ENCODE measurements around the gene ERF.

Gene ERF

DNA sequence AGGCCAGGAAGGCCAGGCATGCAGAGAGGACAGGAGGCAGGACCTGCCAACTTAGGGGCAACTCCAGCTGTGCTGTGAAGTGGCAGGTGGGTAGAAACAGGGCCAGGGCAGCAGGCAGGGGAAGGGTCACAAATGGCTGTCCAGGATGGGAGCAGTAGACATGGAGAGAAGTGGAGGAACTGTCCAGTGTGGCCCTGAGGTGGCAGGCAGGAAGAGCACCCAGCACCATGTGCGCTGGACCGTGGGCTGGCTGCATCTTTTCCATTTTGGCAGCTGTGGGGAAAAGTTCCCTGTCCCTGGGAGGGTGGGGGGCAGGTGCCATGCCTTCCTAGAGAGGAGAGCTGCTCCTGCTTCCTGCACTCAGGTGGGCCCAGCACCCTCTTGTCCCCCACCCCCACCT is 51.2 kb downstream of the ERF start:
- Mint-ChIP-seq H3K27ac (peak overlapping the region; percentile 40), H3K36me3 (peaks cover 82% of the 10 kb centered on the region), H3K9me3 (no peaks in the 10 kb centered on the region), H3K4me3 (no peak overlapping the region), H3K4me1 (peaks cover 83% of the 10 kb centered on the region), H3K27me3 (no peaks in the 10 kb centered on the region)
- DNase-seq: no peak
- CTCF ChIA-PET: no interaction called here

- Mint-ChIP-seq H3K36me3 (peaks cover 77% of the 10 kb centered on the region), H3K4me3 (peak overlapping the region; percentile 70), H3K9me3 (no peaks in the 10 kb centered on the region), H3K27me3 (no peaks in the 10 kb centered on the region), H3K4me1 (peaks cover 83% of the 10 kb centered on the region), H3K27ac (peak overlapping the region; percentile 95)
- no peak for DNase-seq
- CTCF ChIA-PET: interaction anchor here (1.3 to 1.7 kb wide), 3 partner anchors 14 to 18 kb away, joined by 3 to 8 read pairs (median 5); no protein-coding TSS in a partner anchor
Measured at GRCh38 chr19:42202290-42202880, 52.5 kb downstream of the ERF start.

DNA sequence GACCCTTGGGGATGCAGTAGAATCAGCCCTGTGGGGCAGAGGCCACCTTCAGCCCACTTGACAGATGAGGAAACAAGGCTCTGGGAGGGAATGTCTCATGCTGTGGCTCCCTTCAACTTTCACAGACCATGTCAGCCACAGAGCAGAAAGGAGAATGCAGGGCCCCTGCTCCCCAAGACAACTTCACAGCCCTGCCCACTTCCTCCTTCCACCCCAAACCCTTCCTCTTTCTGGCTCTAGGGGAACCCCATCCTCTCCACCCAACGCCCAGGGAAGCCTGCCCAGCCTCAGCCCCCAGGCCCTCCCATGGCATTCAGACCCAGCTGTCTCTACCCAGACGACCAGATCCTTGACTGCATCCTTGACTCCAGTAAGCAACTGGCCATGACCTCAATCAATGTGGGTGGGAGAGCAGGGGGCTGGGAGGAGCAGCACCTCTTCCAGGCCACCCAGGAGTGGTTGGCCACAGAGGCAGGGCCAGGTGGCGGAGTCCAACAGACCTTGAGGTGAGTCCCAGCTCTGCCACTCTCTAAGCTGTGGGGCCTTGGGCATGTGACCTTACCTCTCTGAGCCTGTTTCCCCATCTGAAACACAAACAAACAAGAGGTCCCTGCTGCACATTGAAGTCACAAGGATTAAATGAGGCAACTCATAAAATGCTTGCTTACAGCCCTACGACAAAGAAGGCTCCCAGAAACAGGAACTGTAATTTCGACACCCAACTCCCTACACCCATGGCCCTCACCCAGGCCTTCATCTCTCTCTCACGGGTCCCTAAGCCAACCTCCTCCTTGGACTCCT is 53.2 kb downstream of the ERF start:
- Mint-ChIP-seq H3K4me3 (peak overlapping the region; percentile 70), H3K36me3 (peaks cover 75% of the 10 kb centered on the region), H3K4me1 (peaks cover 86% of the 10 kb centered on the region), H3K27ac (peak overlapping the region; percentile 95), H3K27me3 (no peaks in the 10 kb centered on the region), H3K9me3 (no peaks in the 10 kb centered on the region)
- peak; percentile 70 for DNase-seq
- CTCF ChIA-PET: interaction anchor here (1.3 to 1.7 kb wide), 5 partner anchors 14 to 93 kb away, joined by 3 to 8 read pairs (median 4); no protein-coding TSS in a partner anchor

GRCh38 chr19:42200116-42200715 is 54.7 kb downstream of the ERF start:
- no peak for DNase-seq
- peak overlapping the region; percentile 70 for H3K4me3 Mint-ChIP-seq
- peaks cover 90% of the 10 kb centered on the region for H3K4me1 Mint-ChIP-seq
- no peaks in the 10 kb centered on the region for H3K9me3 Mint-ChIP-seq
- CTCF ChIA-PET: interaction anchor here (1.1 to 3.7 kb wide), 8 partner anchors 14 to 97 kb away, joined by 3 to 34 read pairs (median 4); no protein-coding TSS in a partner anchor
- peak overlapping the region; percentile 95 for H3K27ac Mint-ChIP-seq
- H3K27me3 Mint-ChIP-seq: no peaks in the 10 kb centered on the region
- H3K36me3 Mint-ChIP-seq: peaks cover 74% of the 10 kb centered on the region

DNA sequence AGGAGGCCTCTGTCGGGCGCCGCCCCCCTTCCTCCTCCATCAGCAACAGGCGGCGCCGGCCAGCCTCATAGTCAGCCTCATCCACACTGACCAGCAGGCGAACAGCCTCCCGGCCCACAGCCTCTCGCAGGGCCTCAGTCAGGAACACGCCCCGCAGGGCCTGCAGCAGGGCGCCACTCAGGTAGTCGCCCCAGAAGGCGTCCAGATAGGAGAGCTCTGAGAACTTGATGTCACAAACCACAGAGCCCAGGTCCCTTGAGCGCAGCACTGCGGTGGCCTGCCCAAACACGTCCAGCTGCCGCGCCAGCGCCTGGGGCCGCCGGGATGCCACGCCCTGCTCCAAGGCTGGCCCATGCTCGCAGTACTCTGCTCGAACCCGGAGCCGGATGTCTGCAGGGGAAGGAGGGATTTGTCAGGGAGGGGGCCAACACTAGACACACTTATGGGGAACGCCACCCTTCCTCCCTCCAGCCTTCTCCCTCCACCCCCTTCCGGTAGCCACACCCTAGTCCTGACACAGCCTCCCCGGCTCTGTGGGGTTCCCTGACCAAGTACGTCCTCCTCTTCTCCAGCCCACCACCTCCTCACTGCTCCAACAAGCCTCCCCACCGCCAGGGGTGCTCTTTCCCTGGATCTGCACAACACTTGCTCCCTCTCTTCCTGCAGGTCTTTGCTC is 55.4 kb downstream of the ERF start:
- Mint-ChIP-seq H3K4me3 (peak overlapping the region; percentile 70), H3K27ac (peak overlapping the region; percentile 95), H3K36me3 (peaks cover 67% of the 10 kb centered on the region), H3K4me1 (peaks cover 85% of the 10 kb centered on the region), H3K27me3 (no peaks in the 10 kb centered on the region), H3K9me3 (no peaks in the 10 kb centered on the region)
- DNase-seq: peak; percentile 91
- CTCF ChIA-PET: interaction anchor here (1.1 to 3.7 kb wide), 9 partner anchors 14 to 201 kb away, joined by 3 to 34 read pairs (median 4); no protein-coding TSS in a partner anchor

DNA sequence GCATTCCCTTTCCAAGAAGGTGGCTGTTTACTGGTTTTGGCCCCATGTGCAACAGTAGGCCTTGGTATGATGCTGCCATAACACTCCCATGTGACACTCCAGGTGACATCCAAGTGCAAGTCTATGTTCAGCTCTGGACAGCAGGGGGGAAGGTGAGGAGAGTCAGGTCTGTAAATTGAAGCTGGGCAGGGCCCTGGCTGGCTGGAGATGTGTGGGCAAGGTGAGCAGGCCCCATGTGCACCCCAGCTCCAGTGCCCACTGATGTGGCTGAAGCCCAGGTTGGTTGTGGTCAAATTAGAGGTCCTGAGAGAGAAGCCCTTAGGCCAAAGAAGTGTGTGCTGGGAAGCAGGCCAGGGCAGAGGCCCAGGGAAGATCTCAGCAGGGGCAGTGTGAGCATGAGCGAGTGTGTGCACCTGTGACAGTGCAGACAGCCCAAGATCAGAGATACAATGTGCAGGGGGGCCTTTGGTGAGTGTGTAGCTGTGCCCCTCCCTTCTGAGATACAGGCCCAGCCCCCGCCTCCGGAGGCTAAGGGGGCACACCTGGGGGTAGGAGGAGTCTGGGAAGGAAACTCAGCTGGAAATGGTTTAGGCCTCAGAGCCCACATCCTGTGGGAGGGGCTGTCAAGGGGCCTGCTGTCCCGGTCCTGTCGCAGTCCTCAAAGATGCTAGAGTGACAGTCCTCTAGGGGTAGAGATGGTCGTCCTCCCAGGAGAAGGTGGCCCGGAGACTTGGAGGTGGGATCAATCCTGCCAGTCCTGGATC is 56.1 kb downstream of the ERF start:
- H3K4me1 Mint-ChIP-seq: peaks cover 84% of the 10 kb centered on the region
- peak overlapping the region; percentile 95 for H3K27ac Mint-ChIP-seq
- peaks cover 2% of the 10 kb centered on the region for H3K9me3 Mint-ChIP-seq
- H3K27me3 Mint-ChIP-seq: peaks cover 4% of the 10 kb centered on the region
- CTCF ChIA-PET: interaction anchor here (0.6 to 3.7 kb wide), 10 partner anchors 13 to 202 kb away, joined by 3 to 34 read pairs (median 4); partner anchors contain the start of gene ZNF526
- peak overlapping the region; percentile 70 for H3K4me3 Mint-ChIP-seq
- H3K36me3 Mint-ChIP-seq: peaks cover 64% of the 10 kb centered on the region
- DNase-seq: peak; percentile 93
